ENCODE results near the gene PHTF1.

PHTF1 gene

DNA sequence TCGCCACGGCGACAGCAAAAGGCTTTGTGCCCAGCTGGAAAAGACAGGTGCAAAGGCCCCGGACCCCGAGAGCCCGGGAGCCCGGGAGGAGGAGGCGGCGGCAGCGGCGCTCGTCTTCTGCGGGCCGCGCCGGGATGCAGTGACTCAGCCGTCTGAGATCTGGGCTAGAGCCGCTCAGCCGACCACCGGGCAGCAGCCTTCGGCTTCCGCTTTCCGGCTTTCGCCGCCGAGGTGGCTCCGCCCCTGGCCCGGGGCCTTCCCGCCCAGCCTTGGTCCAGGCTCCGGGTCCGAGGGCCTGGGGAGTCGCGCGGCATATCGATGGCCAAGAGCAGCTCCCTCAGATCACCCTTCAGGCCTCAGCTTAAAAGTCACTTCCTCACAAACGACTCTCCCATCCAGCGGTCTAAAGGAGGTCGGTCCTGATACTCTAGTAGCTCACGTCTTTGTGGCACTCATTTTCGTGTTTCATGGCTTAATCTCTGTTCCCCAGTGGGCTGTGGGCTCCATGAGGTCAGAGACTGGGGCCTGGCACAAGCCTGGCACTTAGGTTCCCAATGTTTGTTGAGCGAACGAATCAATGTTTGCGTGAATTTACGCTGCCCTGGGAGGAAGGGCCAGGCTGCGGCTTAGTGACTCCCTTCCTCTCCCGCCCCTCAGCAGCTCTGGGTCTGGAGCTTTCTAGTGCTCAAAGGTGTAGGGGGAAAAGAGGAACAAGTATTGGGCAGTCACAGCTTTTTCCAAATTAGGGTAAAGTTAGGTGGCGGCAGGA lies at the start of gene PHTF1:
Gene PHTF1, minus strand, starts transcription at position 154 of the 769 bp plus-strand sequence. CDS start 783 bp downstream, outside the sequence.
- peak; percentile 82 for DNase-seq

DNA sequence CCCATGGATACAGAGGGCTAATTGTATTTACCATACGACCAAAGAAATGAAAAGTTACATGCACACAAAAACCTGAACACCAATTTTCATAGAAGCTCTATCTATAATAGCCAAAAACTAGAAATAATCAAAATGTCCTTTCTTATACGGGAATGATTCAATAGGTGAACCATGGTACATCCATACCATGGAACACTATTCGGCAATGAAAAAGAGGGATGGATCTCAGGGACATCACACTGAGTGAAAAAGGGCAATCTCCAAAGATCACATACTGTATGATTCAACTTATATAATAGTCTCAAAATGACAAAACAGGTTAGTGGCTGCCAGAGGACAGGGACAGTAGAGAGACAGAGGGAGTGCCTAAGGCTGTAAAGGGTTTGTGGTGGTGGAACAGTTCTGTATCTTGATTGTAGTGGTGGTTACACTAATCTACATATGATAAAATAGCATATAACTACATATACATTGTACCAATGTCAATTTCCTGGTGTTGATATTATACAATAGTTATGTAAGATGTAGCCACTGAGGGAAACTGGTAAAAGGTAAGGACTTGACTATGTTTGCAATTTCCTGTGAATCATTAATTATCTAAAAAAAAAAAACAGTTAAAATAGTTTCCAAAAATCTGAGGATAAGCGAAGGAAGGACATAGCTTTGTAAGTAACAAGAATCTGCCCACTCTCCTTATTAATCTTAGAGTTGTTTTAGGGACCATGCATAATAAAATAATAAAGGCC lies 49.3 kb upstream of the PHTF1 start:
- peak; percentile 17 for DNase-seq

DNA sequence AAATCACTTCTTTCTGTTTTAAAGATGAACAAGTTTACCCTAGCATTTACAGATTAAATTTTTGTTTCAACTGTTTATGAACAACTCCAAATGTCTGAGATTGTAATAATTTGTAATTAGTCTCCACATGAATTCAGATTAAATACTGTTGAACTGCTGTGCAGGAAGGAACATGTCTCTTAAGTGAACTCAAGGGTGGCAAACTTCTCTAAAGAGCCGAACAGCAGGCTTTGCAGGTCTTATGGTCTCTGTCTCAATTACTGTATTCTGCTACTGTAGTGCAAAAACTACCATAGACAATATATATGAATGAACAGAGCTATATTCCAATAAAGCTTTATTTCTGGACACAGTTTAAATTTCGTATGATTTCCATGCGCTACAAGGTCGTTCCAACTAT lies 46.4 kb upstream of the PHTF1 start:
- DNase-seq, result no peak

DNA sequence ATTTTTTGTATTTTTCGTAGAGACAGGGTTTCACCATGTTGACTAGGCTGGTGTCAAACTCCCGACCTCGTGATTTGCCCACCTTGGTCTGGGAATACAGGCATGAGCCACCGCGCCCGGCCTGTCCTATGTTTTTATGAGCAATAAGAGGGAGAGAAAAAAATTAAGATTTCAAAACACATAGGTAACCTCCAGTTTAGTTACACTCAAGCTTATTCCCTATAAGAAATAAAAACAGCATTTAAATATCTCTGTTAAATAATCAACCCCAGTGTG lies 45.9 kb upstream of the PHTF1 start:
- DNase-seq, result no peak

DNA sequence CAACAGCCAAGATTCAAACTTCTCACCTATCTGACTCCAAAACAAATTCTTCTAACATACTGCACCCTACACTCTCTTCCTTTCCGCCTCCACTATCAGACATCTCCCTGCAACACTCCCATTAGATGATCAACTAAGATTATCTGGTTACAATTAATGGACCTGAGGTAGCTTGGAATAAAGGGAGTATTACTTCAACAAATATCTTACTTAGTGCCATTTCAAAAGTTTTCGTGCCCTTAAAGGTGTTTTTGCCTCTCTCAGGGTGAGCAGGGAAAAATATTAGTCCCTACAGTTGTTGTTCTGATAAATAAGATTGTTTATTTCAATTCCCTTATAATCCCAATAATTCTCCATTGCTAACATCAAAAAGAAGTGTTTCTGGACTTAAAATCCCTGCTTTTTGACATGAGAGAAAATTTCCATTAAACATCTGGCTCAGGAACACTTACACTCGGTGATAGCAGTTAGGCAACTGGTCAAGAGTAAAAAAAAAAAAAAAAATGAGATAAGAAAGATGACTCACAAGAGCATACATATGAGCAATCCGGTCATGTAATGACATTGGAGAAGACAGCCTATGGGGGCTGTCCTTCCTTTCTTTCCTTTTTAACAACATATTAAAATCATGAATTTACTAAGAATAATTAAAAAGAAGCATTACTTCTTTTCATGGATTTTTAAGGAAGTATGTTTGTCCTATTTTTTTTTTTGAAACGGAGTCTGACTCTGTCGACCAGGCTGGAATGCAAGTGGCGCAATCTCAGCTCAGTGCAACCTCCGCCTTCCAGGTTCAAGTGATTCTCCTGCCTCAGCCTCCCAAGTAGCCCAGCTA lies 45.4 kb upstream of the PHTF1 start:
- DNase-seq, result peak; percentile 39

DNA sequence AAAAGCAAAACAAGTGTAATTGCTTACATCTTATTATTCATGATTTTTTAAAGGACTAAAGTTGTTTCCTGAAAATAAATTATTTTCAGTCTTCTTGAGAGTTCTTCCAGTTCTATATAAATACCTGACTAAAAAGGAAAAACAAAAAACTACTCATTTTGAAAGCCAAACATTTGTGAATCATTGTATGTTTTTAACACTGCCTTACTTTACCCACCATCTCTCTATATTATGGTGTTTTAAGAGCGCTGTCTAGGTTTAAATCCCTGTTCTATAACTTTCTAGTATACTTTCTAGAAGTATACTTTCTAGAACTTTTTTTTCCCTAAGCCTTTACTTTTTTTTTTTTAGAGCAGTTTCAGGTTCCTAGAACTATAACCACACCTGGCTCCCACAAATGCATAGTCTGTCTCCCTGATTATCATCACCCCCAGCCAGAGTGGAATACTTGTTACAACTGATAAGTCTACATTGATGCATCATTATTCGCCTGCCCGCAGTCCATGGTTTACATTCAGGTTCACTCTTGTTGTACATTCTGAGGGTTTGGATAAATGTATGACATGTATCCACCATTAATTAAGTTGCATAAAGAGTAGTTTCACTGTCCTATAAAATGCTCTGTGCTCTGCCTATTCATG lies 43.2 kb upstream of the PHTF1 start:
- peak; percentile 47 for DNase-seq

DNA sequence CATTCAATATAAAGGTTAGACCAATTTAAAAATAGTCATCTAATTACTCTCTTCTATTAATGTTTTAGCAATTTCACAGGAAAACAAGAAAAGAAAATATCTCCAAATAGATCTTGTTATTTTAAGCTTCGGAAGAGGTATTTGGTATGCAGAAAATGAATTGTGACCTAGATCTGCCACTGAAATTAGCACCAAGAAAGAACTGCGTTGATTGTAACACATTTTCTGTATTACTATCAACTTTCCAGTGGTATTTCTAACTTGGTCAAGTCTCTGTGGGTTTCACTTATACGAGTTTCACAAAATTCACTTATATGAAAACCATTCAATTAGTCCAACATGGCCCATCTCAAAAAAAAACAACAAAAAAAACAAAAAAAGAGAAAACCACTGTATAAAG lies 41.2 kb upstream of the PHTF1 start:
- peak; percentile 26 for DNase-seq

DNA sequence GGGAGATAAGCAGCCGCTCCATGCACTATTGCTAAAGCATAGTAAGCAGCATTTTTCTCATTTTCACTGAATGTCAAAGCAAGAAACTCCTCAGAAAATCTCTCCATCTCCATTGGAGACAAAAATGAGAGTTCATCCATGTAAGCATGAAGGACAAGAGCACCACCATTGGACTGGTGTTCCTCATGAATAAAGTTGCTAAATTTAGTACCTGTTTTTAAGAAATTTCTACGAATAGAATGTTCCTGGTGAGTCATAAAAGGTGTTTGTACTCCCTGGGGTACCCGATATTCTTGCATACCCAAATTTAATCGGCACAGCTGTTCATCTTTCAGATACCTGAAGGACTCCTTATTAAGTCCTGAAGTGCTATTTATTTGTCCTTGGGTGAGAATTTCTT lies 38.2 kb upstream of the PHTF1 start:
- DNase-seq, result no peak

DNA sequence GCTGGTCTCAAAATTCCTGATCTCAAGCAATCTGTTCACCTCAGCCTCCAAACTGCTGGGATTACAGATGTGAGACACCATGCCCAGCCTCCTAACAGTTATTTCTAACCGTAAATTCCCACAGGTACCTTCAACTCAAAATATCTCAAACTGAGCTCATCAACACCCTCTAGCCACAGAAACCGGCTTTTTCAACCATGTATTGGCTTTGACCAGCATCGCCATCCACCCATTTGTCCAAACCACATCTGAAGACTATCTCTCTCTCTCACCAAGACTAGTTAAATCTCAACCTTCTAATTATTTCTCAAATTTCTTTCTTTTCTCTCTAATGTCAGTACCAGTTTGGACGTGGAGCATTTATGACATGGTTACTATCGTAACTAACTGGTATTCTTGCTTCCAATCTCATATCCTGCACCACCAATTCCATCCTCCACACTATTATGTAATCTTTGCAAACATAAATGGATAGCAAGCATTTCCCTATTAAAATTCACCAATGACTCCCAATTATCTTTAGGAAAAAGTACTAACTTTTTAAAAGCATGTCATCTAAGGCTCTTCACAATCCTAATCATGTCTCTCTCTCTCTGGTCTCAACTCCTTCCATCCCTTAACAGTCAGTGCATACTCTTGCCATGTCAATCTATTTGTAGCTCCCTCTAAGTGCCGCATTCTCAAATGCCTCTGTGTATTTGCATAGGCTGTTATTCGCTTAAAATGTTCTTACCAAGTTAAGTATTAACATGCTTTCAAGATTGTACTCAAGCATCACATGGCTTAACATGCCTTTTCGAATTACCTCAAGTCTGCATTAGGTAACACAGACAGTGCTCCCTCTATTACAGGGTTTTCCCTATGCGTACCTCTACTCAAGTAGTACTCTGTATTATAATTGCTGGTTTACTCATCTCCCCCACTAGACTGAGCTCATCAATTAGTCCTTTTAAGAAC lies 34.9 kb upstream of the PHTF1 start:
- no peak for DNase-seq

DNA sequence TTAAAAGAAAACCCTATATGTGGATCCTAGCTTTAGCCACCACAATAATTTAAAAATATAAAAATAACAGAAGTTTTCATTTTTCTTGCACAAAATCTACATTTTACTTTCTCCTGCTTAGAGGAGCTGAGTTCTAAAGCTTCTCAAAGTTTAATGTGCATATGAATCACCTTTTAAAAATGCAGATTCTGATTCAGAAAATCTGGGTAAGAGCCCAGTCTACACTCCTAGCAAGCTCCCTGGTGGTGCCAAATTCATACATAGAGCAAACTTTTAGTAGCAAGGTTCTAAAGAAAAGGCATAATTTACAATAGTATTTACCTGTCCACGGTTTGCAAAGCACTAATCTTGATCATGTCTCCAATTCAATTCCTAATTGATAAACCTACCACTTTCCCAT lies 33.7 kb upstream of the PHTF1 start:
- no peak for DNase-seq

DNA sequence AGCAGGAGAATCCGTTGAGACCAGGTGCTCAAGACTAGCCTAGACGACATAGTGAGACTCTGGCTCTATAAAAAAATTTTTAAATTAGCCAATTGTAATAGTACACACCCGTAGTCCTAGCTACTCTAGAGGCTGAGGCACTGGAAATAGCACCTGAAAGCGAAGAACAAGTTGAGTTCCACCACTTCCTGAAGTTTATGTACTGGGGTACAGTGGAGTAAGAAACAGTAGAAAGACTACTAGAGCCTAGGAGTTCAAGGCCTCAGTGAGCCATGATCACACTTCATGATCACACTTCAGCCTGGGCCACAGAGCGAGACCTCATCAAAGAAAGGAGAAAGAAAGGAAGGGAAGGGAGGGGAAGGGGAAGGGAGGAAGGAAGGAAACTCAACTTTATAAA lies 33.2 kb upstream of the PHTF1 start:
- no peak for DNase-seq

DNA sequence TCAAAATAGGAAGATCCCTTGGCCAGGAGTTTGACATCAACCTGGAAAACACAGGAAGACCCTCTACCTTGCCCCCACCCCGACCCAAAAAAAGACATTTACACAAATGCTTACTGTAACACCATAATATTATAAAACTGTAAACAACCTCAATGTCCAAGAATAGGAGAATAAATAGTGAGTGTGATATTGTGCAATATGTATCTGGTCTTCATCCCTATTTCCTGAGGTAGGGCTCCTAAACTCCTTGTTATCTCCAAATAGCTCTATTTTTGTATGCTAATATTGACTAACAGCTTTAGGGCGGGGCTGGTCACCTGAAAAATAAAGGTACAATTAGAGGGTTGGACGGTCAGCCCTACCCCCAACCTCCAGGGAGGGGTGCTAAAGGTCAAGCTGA lies 29.5 kb upstream of the PHTF1 start:
- DNase-seq, result no peak

DNA sequence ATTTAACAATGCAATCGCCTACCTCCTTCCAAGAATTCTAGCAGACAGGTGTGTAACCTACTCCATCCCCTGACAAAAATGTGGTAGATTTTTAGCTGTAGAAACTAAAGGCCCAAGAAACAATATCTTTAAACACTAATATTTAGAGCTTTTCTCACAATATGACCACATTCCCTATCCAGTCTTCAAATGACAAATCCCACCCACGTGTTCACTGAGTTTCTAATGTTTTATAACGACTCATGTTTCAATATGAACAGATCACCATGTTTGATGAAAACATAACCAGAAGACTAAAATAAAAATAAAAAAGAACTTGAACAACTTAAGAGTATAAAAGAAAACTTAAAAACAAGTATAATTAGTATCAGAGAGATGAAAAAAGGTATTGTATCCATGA lies 28.4 kb upstream of the PHTF1 start:
- no peak for DNase-seq

DNA sequence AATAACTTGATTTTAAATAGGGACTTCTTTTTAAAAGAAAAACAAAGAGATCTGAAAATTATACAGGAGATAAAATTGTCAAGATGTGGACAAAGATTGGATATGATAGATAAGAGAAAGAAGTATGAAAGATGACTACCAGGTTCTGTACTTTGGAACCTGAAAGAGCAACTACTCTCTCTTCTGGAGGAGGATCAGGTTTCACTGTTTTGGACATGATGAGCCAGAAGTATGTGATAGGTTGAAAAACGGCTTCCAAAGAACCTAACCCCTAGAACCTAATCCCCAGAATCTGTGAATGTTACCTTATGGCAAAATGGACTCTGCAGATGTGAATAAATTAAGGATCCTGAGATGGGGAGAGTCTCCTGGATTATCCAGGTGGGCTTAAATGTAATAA lies 26.8 kb upstream of the PHTF1 start:
- no peak for DNase-seq

DNA sequence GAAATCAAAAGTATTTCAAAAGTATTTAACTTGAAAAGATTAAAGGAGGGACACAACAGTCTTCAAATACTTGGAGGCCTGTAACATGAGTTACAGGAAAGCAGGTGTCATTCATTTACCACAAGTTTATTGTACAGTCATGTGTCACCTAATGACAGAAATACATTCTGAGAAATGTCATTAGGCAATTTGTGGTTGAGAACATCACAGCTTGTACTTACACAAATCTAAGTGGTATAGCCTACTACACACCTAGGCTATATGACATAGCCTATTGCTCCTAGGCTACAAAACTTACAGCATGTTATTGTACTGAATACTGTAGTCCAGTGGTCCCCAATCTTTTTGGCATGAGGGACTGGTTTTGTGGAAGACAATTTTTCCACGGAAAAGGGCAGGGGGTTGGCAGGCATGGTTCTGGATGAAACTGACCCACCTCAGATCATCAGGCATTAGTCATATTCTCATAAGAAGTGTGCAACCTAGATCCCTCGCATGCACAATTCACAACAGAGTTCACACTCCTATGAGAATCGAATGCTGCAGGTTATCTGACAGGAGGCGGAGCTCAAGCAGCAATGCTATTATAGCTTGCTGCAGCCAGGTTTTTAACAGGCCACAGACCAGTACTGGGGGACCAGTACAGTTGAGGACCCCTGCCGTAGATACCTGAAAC lies 25.0 kb upstream of the PHTF1 start:
- peak; percentile 74 for DNase-seq

DNA sequence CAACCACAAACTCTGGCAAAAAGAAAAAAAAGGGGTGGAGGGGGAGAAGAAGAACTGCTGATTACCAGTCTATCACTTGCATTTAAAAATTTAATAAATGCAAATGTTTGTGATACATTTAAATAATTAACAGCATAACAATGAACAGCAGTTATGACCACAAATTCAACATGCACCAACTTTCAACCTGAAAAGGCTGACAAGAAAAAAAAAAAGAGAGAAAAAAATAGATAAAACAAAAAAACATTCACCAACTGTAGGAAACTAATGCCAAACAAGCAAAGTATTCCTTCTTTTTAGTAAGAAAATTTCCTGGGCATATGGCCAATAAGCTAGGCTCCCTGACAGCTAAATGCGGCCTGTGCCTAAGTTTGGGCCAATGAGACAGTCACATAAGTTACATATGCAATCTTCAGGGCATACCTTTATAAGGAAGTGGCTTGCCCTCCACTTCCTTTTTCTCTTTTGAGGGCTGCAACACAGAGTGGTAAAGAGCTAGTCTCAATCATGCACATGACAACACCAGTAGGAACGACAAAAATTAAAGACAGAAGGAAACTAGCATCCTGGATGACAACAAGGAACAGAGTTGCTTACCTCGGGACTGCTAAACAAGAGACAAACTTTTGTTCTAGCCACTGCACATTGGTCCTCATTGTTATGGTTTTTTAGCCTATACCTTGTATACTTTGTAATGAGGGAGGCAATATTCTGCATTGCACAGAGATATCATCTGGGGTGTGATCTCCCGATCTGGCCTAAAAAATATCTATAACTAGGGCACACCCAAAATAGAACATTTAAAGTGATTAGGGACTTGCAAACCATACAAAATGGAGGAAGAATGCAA lies 24.2 kb upstream of the PHTF1 start:
- DNase-seq, result peak; percentile 83

DNA sequence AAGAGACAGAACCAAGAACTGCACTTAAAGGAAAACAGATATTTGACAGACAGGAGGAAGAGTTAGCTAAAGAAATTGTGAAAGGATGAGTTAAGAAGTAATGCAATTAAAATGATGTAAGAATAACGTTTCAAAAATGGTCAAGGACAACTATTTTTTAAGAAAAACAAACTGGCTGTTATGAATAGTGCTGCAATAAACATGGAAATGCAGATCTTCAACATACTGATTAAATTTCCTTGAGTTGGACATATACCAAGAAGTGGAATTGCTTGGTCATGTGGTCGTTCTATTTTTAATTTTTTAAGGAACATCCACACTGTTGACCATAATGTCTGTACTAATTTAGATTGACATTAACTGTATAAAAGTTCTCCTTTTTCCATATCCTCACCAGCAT lies 23.1 kb upstream of the PHTF1 start:
- DNase-seq, result no peak

DNA sequence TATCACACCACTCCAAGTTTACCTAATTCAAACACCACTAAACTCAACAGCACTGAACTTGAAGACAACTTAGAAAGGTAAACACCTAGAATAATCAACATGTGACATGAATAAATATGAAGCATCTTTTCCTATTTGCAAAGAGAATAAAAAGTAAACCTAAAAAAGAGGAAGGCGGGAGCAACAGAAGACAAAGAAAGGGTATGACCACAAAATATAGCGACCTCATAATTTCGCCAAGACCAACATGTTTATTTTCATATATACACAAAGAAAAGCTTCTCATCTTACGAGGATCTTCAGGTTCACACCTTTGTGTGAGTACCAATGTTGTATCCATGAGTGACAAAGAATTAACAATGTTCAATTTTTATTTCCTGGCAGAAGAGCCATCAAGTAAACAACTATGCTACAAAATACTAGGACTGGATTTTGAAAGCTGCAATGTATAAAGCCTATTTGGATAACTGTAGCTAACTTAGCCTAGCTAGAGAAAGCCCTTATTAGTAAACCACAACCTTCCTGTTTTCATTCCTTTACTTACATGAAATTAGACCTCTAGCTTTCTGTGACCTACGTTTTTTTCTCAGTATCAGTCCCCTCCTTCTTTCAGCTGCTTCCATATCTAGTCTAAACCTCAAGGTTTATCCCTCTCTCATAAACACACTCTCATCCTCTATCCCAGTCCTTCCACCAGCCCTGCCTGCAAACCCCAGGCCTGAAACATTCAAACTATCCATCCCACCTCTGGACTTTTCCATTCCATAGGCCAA lies 21.3 kb upstream of the PHTF1 start:
- peak; percentile 46 for DNase-seq

DNA sequence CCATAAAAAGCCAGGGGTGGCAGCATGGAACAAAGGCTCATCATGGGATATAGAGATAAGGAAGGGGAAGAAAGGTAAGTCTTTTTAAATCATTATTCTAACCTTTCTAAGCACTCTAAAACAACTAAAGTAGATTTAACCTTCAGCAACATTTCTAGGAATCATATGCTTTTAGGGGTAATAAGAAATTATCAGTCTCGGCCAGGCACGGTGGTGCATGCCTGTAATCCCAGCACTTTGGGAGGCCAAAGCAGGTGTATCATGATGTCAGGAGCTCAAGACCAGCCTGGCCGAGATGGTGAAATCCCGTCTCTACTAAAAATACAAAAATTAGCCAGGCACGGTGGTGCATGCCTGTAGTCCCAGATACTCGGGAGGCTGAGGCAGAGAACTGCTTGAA lies 20.3 kb upstream of the PHTF1 start:
- DNase-seq, result no peak

DNA sequence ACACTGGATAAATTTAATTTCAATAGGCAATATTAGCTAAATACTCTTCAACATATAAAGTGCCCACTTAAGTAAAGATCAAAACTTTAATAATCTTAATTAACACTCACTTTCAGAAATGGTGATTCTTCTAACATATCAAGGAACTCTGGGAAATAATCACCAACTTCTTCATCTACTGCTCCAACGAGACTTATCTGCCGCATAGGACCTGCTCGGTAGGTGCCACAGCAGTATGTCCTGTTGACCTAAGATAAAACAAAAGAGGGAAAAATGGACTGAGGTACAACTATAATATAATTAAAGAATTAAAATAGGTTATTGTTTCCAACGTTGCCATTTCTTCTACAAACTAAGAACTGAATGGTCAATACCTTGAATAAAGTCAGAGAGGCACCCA lies 18.3 kb upstream of the PHTF1 start:
- no peak for DNase-seq

Data from activated CD4-positive, alpha-beta T cell treated with anti-CD3 and anti-CD28 coated beads, Interleukin-10, Interleukin-2, amounts not matched to agents 100 ng/mL and 50 ng/mL, durations not matched to agents 16 hours and 8 hours (primary cell).